ENCODE measurements around the gene TMEM131. TPM values are rescaled to one million over a fixed set of nuclear protein-coding genes. Genes with fewer than 3 reads are reported as not detected.
A peak's percentile ranks its signal among the peaks of the same experiment; 100 is the strongest.

Gene TMEM131
- total RNA-seq, 4 donors from 2014 or later: 78.4 to 86.4 (median 80.5) TPM

DNA sequence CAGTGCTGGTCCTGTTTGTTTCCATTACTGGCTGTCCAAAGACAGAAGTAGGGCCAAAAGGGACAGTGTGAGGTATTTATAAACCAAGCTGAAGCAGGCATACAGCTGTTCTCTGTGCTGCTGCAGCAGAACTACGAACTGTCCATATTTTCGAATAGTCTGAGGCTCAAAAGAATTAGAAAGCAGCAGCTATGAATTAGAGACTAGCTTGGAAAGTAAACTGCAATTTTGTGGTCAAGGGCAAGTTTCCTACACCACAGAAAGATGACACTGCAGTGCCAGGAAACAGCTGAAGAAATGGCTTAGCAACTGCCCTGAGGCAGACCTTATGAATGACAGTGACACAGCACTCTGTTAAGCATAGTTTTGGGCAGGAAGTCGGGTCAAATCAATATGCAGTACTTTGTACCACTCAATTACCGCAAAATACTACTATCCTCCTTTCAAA is 125.3 kb downstream of the TMEM131 start:
- H3K4me3 ChIP-seq: no peak overlapping the region
- no peaks in the 10 kb centered on the region for H3K9me3 ChIP-seq
- H3K36me3 ChIP-seq: no peaks in the 10 kb centered on the region
- TF ChIP-seq POLR2A (IDR thresholded peaks at IDR 0.05) (no peak), POLR2AphosphoS5 (IDR thresholded peaks at IDR 0.05) (no peak), EP300 (IDR thresholded peaks at IDR 0.05; ENCODE audit: low read depth) (no peak)
- TF ChIP-seq, protein P1, sequence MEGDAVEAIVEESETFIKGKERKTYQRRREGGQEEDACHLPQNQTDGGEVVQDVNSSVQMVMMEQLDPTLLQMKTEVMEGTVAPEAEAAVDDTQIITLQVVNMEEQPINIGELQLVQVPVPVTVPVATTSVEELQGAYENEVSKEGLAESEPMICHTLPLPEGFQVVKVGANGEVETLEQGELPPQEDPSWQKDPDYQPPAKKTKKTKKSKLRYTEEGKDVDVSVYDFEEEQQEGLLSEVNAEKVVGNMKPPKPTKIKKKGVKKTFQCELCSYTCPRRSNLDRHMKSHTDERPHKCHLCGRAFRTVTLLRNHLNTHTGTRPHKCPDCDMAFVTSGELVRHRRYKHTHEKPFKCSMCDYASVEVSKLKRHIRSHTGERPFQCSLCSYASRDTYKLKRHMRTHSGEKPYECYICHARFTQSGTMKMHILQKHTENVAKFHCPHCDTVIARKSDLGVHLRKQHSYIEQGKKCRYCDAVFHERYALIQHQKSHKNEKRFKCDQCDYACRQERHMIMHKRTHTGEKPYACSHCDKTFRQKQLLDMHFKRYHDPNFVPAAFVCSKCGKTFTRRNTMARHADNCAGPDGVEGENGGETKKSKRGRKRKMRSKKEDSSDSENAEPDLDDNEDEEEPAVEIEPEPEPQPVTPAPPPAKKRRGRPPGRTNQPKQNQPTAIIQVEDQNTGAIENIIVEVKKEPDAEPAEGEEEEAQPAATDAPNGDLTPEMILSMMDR (IDR thresholded peaks at IDR 0.05): no peak
- in situ Hi-C loops (cut with MboI; ENCODE audit: low pct_ligation_motif_present in 1 of 4, low pct_unique_long_range_greater_than_20kb in 1 of 4, low sequenced_read_pairs in 3 of 4) (no loop called here), intact Hi-C loops (cut with DNase I; ENCODE audit: low total_unique reads) (no loop called here)
- DNase-seq: no peak
- no peaks in the 10 kb centered on the region for H3K27me3 ChIP-seq
- peak overlapping the region; percentile 18 to 32 (median 26) for H3K27ac ChIP-seq
- 34 to 40% methylated on average over 2 to 4 of the region's 4 CpGs for WGBS, 2 donors (ENCODE audit: low coverage in 1 of 2)
- H3K4me1 ChIP-seq: peaks cover 0 to 34% (median 19%) of the 10 kb centered on the region in 4 donors

DNA sequence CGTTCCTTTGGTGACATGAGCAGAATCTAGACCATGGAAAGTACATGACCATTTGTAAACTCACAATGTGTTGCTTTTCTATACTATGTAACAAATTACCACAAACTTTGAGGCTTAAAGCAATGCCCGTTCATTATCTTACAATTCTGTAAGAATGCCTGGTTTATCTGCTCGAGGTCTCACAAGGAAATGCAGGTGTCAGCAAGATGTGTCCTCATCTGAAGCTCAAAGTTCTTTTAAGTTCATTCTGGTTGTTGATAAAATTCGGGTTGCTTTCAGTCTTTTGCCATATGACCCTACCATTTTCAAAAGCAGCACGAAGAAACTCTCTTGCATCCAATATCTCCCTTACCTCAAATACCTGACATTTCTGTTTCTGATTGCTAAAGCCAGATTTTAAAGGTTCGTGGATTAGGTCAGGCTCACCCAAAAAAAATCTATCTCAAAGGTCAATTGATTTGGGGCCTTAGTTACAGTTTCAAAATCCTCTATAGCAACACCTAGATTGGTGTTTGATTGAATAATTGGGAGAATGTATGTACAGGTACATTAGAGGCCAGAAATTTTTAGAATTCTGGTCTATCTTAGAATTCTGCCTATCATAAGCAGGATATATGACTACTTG is 125.9 kb downstream of the TMEM131 start:
- in situ Hi-C loops (cut with MboI; ENCODE audit: low pct_ligation_motif_present in 1 of 4, low pct_unique_long_range_greater_than_20kb in 1 of 4, low sequenced_read_pairs in 3 of 4): no loop called here
- intact Hi-C loops (cut with DNase I; ENCODE audit: low total_unique reads): no loop called here
- DNase-seq: no peak

DNA sequence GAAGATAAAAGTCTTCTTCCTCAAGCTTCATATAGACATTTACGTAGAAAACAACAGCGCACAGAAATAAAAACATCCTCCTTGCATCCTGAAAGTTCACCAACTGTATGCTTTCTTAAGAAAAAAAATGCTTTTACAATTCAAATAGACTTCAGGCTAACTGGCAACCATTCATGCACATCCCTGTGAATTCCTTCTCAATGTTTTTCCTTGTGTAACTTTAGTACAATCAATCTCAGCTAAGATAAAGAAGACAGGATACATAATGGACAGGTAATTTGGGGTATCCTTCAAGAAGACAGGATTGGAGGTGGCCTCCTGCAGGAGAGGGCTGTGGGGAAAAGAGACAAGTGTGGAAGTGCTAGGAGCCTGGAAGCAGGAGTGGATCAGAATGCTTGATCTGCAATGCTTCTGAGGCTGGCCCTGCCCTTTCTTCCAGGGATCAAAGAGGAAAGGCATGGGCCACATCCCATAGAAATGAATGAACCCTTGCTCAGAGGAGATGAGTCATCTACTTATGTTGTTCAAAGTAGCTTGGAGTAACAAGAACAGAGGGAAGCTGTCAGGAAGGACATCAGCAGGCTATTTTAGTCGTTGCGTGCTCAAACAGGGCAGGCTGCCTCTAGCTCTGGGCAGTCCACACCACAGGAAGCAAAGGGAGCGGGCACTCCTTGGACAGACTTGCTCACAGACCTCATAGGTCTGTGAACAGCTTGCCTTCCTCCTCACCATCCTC is 126.6 kb downstream of the TMEM131 start:
- H3K4me1 ChIP-seq: peaks cover 0 to 34% (median 19%) of the 10 kb centered on the region in 4 donors
- TF ChIP-seq POLR2A (IDR thresholded peaks at IDR 0.05) (no peak), EP300 (IDR thresholded peaks at IDR 0.05; ENCODE audit: low read depth) (no peak), POLR2AphosphoS5 (IDR thresholded peaks at IDR 0.05) (peak in 2 of 3 donors; percentile 27 to 61)
- TF ChIP-seq, protein P1 (IDR thresholded peaks at IDR 0.05): no peak
- H3K4me3 ChIP-seq: no peak overlapping the region
- no peaks in the 10 kb centered on the region for H3K9me3 ChIP-seq
- intact Hi-C loops (cut with DNase I; ENCODE audit: low total_unique reads): no loop called here
- peak; percentile 39 for DNase-seq
- peak overlapping the region in 3 of 4 donors; percentile 9 to 18 (median 11) for H3K27ac ChIP-seq
- in situ Hi-C loops (cut with MboI; ENCODE audit: low pct_ligation_motif_present in 1 of 4, low pct_unique_long_range_greater_than_20kb in 1 of 4, low sequenced_read_pairs in 3 of 4): no loop called here
- 70 to 94% methylated on average over 2 to 5 of the region's 5 CpGs for WGBS, 2 donors (ENCODE audit: low coverage in 1 of 2)
- H3K36me3 ChIP-seq: no peaks in the 10 kb centered on the region
- H3K27me3 ChIP-seq: no peaks in the 10 kb centered on the region

More for the DNA sequence above, 125.9 kb downstream of the TMEM131 start:
- Histone ChIP-seq H3K9me3 (no peaks in the 10 kb centered on the region), H3K27ac (peak overlapping the region; percentile 11 to 32 (median 20)), H3K4me3 (no peak overlapping the region), H3K4me1 (peaks cover 0 to 34% (median 19%) of the 10 kb centered on the region in 4 donors), H3K36me3 (no peaks in the 10 kb centered on the region), H3K27me3 (no peaks in the 10 kb centered on the region)
- TF ChIP-seq, protein P1 (IDR thresholded peaks at IDR 0.05): no peak
- TF ChIP-seq EP300 (IDR thresholded peaks at IDR 0.05; ENCODE audit: low read depth): no peak
- TF ChIP-seq POLR2AphosphoS5 (IDR thresholded peaks at IDR 0.05): no peak
- no peak for TF ChIP-seq POLR2A (IDR thresholded peaks at IDR 0.05)
- 70 to 83% methylated on average over 5 to 6 of the region's 6 CpGs for WGBS, 2 donors (ENCODE audit: low coverage in 1 of 2)

DNA sequence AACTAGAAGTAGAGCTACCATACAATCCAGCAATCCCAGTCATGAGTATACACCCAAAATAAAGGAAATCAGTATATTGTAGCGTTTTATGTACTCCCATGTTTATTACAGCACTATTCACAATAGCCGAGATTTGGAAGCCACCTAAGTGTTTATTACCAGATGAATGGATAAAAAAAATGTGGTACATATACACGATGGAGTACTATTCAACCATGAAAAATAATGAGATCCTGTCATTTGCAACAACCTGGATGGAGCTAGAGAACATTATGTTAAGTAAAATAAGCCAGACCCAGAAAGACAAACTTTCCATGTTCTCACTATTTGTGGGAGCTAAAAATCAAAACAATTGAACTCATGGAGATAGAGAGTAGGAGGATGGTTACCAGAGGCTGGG is 131.9 kb downstream of the TMEM131 start:
- H3K36me3 ChIP-seq: peaks cover 0 to 4% (median 1%) of the 10 kb centered on the region in 4 donors
- in situ Hi-C loops (cut with MboI; ENCODE audit: low pct_ligation_motif_present in 1 of 4, low pct_unique_long_range_greater_than_20kb in 1 of 4, low sequenced_read_pairs in 3 of 4) (no loop called here), intact Hi-C loops (cut with DNase I; ENCODE audit: low total_unique reads) (no loop called here)
- DNase-seq: no peak
- no peak overlapping the region for H3K27ac ChIP-seq
- H3K4me3 ChIP-seq: no peak overlapping the region
- no peaks in the 10 kb centered on the region for H3K27me3 ChIP-seq
- TF ChIP-seq POLR2A (IDR thresholded peaks at IDR 0.05) (no peak), EP300 (IDR thresholded peaks at IDR 0.05; ENCODE audit: low read depth) (no peak), POLR2AphosphoS5 (IDR thresholded peaks at IDR 0.05) (no peak)
- TF ChIP-seq, protein P1 (IDR thresholded peaks at IDR 0.05): no peak
- peaks cover 0 to under 1% (median 0%) of the 10 kb centered on the region in 4 donors for H3K4me1 ChIP-seq
- H3K9me3 ChIP-seq: no peaks in the 10 kb centered on the region
- 89 to 96% methylated on average over 3 of the region's 3 CpGs for WGBS, 2 donors (ENCODE audit: low coverage in 1 of 2)

Measured in transverse colon (tissue), 4 donors.